HepG2 (cell line): Measurements from ENCODE around the gene GRK5. TPM values are rescaled to one million over a fixed set of nuclear protein-coding genes. Genes with fewer than 3 reads are reported as not detected.

ENCODE experiments used
- HBP1 ChIP-seq: IDR thresholded peaks from 2 replicates; pipeline ENCODE4 v1.6.1; 2016; ENCODE audit warnings: low read depth, control low read depth
- KAT7 ChIP-seq: IDR thresholded peaks from 2 replicates; pipeline ENCODE4 v1.6.1; 2018; ENCODE audit warnings: borderline replicate concordance, missing compliant biosample characterization
- THAP11 ChIP-seq: IDR thresholded peaks from 2 replicates; pipeline ENCODE4 v1.6.1; 2016; ENCODE audit warnings: missing biosample characterization, missing genetic modification reagents
- ZBTB43 ChIP-seq: sonication (generic); formaldehyde crosslinking; conservative IDR thresholded peaks from 2 replicates; pipeline ENCODE4 v1.4.0; 2020; ENCODE audit warnings: missing genetic modification reagents
- ZNF205 ChIP-seq: IDR thresholded peaks from 2 replicates; pipeline ENCODE4 v1.6.1; 2018; ENCODE audit warnings: missing biosample characterization, missing genetic modification reagents
- polyA plus RNA-seq, 8 experiments: library from polyadenylated mRNA; depleted of rRNA in 3 of 8; stranded (reverse) in 7 of 8; unstranded in 1 of 8; fragments of >200 nt; fragmentation: Illumina TruSeq in 4 of 8; extraction: Trizol in 4 of 8; gene quantifications; 2 replicates each; pipeline versions ENCODE4 v1.2.1 to v1.2.3, GENCODE V29; 2011 to 2016; ENCODE audit warnings: low read depth in 4 of 8, missing spikeins in 1 of 8, mixed read lengths in 1 of 8; ENCODE audit not compliant: insufficient read depth in 1 of 8
- total RNA-seq, 5 experiments: library from RNA; depleted of rRNA; stranded (reverse); fragments of >200 nt; fragmentation: Illumina TruSeq; extraction: Trizol; gene quantifications; 2 replicates each; pipeline ENCODE4 v1.2.3, GENCODE V29; 2016; ENCODE audit warnings: low read depth in 1 of 5
- TF ChIP-seq, protein P1 (sequence below), 2 experiments: sonication (generic) in 1 of 2; formaldehyde crosslinking in 1 of 2; IDR thresholded peaks; 2 replicates each; pipeline versions ENCODE4 v1.4.0 to v1.6.1; 2018 to 2020; ENCODE audit warnings: missing genetic modification reagents in 2 of 2, borderline replicate concordance in 1 of 2, low read depth in 1 of 2, mild to moderate bottlenecking in 1 of 2, missing biosample characterization in 1 of 2

Gene GRK5
- total and polyA plus RNA-seq, 2 of the 13 experiments (the other 11 are each of a cell fraction or from before 2014, with no cell fraction given), result 10.4 to 12.6 TPM

DNA sequence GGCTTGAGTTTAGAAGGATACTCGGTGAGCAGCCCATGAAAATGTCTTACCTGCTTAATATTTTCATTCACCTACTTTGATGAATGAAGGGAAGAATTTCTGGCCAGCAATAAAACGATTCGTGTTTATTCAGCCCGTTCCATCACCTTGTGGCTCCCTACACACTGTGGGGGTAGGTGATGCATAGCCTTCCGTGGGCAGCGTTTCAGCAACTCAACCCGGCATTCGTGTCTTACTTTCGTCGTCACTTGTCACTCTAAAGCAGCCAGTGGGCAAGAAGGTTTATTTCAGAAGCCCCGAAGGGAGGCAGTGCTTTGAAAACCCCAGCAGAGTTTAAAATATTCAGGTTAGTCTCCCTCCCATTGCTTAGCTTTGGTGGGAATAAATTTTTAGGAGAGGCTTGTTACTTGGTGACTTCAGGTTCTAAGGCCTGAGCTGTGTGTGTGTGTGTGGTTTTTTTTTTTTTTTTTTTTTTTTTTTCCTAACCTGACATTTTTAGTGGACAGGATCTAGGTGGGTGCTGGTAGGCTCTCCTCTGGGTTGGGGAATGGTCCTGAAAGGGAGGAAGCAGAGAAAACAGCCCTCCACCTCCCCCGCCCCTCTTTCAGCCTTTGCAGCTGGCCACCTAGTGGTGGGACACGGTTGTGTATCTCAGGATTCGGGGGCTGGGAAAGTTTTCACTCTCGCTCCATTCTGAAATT is 1.8 kb downstream of the GRK5 start (continued):
- TF ChIP-seq HBP1 (CRISPR knock-in tag) (0 out of 2 replicates have a peak, but pooled peaks have one; percentile 45), ZNF205 (CRISPR knock-in tag) (0 out of 2 replicates have a peak, but pooled peaks have one; percentile 20), ZBTB43 (CRISPR knock-in tag) (0 out of 2 replicates have a peak, but pooled peaks have one; percentile 22), THAP11 (CRISPR knock-in tag) (peak; percentile 46; the same call in 1 of the 2 replicates), KAT7 (CRISPR knock-in tag) (0 out of 2 replicates have a peak, but pooled peaks have one; percentile 38)
- TF ChIP-seq, protein P1, sequence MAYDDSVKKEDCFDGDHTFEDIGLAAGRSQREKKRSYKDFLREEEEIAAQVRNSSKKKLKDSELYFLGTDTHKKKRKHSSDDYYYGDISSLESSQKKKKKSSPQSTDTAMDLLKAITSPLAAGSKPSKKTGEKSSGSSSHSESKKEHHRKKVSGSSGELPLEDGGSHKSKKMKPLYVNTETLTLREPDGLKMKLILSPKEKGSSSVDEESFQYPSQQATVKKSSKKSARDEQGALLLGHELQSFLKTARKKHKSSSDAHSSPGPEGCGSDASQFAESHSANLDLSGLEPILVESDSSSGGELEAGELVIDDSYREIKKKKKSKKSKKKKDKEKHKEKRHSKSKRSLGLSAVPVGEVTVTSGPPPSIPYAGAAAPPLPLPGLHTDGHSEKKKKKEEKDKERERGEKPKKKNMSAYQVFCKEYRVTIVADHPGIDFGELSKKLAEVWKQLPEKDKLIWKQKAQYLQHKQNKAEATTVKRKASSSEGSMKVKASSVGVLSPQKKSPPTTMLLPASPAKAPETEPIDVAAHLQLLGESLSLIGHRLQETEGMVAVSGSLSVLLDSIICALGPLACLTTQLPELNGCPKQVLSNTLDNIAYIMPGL (CRISPR knock-in tag; IDR thresholded peaks at IDR 0.05; ENCODE audit: borderline replicate concordance in 1 of 2, low read depth in 1 of 2), result peak; percentile 74 to 78
